ENCODE data around the gene ZNF480. TPM values are rescaled to one million over a fixed set of nuclear protein-coding genes. Genes with fewer than 3 reads are reported as not detected.
A peak's percentile ranks its signal among the peaks of the same experiment; 100 is the strongest.

The ZNF480 gene
- total and polyA plus RNA-seq, 2 of the 8 experiments (the other 6 are each of a cell fraction or from before 2014, with no cell fraction given): 3.4 to 32.9 TPM

GRCh38 chr19:52269338-52270261 is 27.4 kb upstream of the ZNF480 start, which contains the start of gene ZNF766:
TSS of gene ZNF766 (plus strand) at chr19:52269587. CDS start at chr19:52269614, 27 bp downstream.
- POLR2A ChIA-PET (ENCODE audit: partially characterized antibody): interaction anchor here (0.7 kb wide), 1 partner anchor 100 kb away, joined by 3 read pairs; the partner anchor contains the start of gene ZNF880
- no peak within 1 kb of the TSS; the same call in 1 of the 2 replicates for H2BK12ac ChIP-seq (ENCODE audit: low read depth, low read length)
- H2BK120ac ChIP-seq (replicated peaks; ENCODE audit: low read depth, low read length): peak within 1 kb of the TSS; percentile 69
- peak within 1 kb of the TSS; percentile 20; the same call in 1 of the 2 replicates for H2AK5ac ChIP-seq (ENCODE audit: low read depth, low read length)
- H3K79me2 ChIP-seq (ENCODE audit: control insufficient read depth in 1 of 2, insufficient read depth in 2 of 2, low read length in 2 of 2): peaks cover 27 to 50% of the 10 kb centered on the region in 2 experiments
- peaks cover 5% of the 10 kb centered on the region for H3K23me2 ChIP-seq (ENCODE audit: low read depth, low read length)
- H3K9me3 ChIP-seq (ENCODE audit: insufficient read depth in 2 of 2, low read depth in 1 of 2, low read length in 1 of 2): no peaks in the 10 kb centered on the region
- H4K5ac ChIP-seq (ENCODE audit: insufficient read length, low read depth, low read length): peak within 1 kb of the TSS; percentile 70
- DNase-seq (ENCODE audit: low read depth in 1 of 2, low spot score in 2 of 2) (peak; percentile 79 to 97), FAIRE-seq (peak; percentile 36)
- peak within 1 kb of the TSS; percentile 81 to 99 for H3K4me2 ChIP-seq (ENCODE audit: insufficient read depth in 1 of 2, low read depth in 2 of 2, low read length in 2 of 2)
- CTCF ChIA-PET (ENCODE audit: partially characterized antibody): no interaction called here
- peak within 1 kb of the TSS; percentile 98 for H2BK5ac ChIP-seq (ENCODE audit: low read depth, low read length)
- H3K23ac ChIP-seq (ENCODE audit: insufficient read length): no peak within 1 kb of the TSS
- no peak within 1 kb of the TSS for H2BK20ac ChIP-seq (ENCODE audit: low read length)
- no peak within 1 kb of the TSS for H2BK15ac ChIP-seq (ENCODE audit: low read length)
- H2AFZ ChIP-seq (ENCODE audit: low read length): no peak within 1 kb of the TSS
- peak within 1 kb of the TSS; percentile 96 to 100 (median 98) for H3K9ac ChIP-seq (replicated peaks in 1 of 4; ENCODE audit: extremely low read depth in 1 of 4, low read depth in 3 of 4, low read length in 3 of 4)
- peaks cover 0 to 11% of the 10 kb centered on the region in 2 experiments for H4K20me1 ChIP-seq (replicated peaks in 1 of 2; ENCODE audit: control insufficient read depth in 1 of 2, insufficient read depth in 2 of 2, low read length in 2 of 2)
- H4K8ac ChIP-seq (ENCODE audit: extremely low read depth, insufficient read depth, low read length): peak within 1 kb of the TSS; percentile 100
- H4K91ac ChIP-seq (replicated peaks; ENCODE audit: insufficient read length, low read length): peak within 1 kb of the TSS; percentile 97
- peak within 1 kb of the TSS; percentile 93 for H3K27ac ChIP-seq (ENCODE audit: low read depth, low read length)
- H3K27me3 ChIP-seq (replicated peaks in 1 of 4; ENCODE audit: control insufficient read depth in 3 of 4, extremely low read depth in 1 of 4, insufficient read depth in 3 of 4, low read length in 3 of 4): no peaks in the 10 kb centered on the region
- H3K14ac ChIP-seq (ENCODE audit: insufficient read length): no peak within 1 kb of the TSS
- peaks cover 16% of the 10 kb centered on the region for H3K79me1 ChIP-seq (ENCODE audit: low read depth, low read length)
- peaks cover 0 to 22% (median 5%) of the 10 kb centered on the region in 4 experiments; a peak in 5 of 8 replicates for H3K36me3 ChIP-seq (ENCODE audit: control insufficient read depth in 2 of 4, insufficient read depth in 4 of 4, low read length in 3 of 4)
- H3K56ac ChIP-seq (replicated peaks; ENCODE audit: insufficient read length, low read depth, low read length): peak within 1 kb of the TSS; percentile 89
- H3K4me1 ChIP-seq (replicated peaks in 1 of 4; ENCODE audit: control insufficient read depth in 3 of 4, insufficient read depth in 4 of 4, low read length in 3 of 4): no peaks in the 10 kb centered on the region; a peak in 3 of 7 replicates
- 0% methylated on average over 55 of the region's 70 CpGs; no CpG with 5 or more reads in 1 of the 2 experiments for WGBS, 2 experiments (ENCODE audit: extremely low coverage in 1 of 2, insufficient coverage in 1 of 2, insufficient read length in 1 of 2, insufficient replicate concordance in 2 of 2, low coverage in 1 of 2, low lambda C conversion rate in 2 of 2, missing lambda C conversion rate in 1 of 2)
- H3K4me3 ChIP-seq (ENCODE audit: extremely low read depth in 1 of 4, insufficient read depth in 2 of 4, low read depth in 3 of 4, low read length in 4 of 4): peak within 1 kb of the TSS; percentile 89 to 100 (median 98)
- peak within 1 kb of the TSS; percentile 87 for H3K4ac ChIP-seq (replicated peaks; ENCODE audit: insufficient read length, low read depth, low read length)
- peak within 1 kb of the TSS; percentile 87 for H3K18ac ChIP-seq (ENCODE audit: extremely low read depth, low read length)
- TF ChIP-seq HDAC2 (IDR thresholded peaks at IDR 0.05; ENCODE audit: borderline replicate concordance in 1 of 2, low read depth in 2 of 2, low read length in 2 of 2): 0 out of 4 replicates have a peak, but pooled peaks of 1 of the 2 experiments have one; percentile 66
- no peak for TF ChIP-seq ATF3 (IDR thresholded peaks at IDR 0.05; ENCODE audit: insufficient read depth, low read depth, low read length)
- TF ChIP-seq POLR2AphosphoS5 (IDR thresholded peaks at IDR 0.05; ENCODE audit: low read depth, low read length): peak; percentile 82
- TF ChIP-seq RBBP5 (IDR thresholded peaks at IDR 0.05; ENCODE audit: borderline replicate concordance, low read depth, low read length): peak; percentile 62; the same call in 1 of the 2 replicates
- TF ChIP-seq E2F6 (IDR thresholded peaks at IDR 0.05): no peak
- TF ChIP-seq NRF1 (IDR thresholded peaks at IDR 0.05; ENCODE audit: low read depth, low read length): peak; percentile 34; the same call in 1 of the 2 replicates
- peak; percentile 30 for TF ChIP-seq KDM4A (IDR thresholded peaks at IDR 0.05; ENCODE audit: low read depth, low read length, severe bottlenecking)
- no peak for TF ChIP-seq FOSL1 (IDR thresholded peaks at IDR 0.05; ENCODE audit: insufficient read depth, low read depth, low read length)

Data from H1 (cell line).